IMR-90 (cell line): Measurements from ENCODE around the gene TIAM1.

ENCODE experiments used
- BHLHE40 ChIP-seq: fragments of 150-350 bp; IDR thresholded peaks from 2 replicates; pipeline ENCODE4 v1.6.1; 2016; ENCODE audit warnings: mild to moderate bottlenecking, low read depth, low read length
- CEBPB ChIP-seq: IDR thresholded peaks from 2 replicates; pipeline ENCODE4 v1.6.1; 2012; ENCODE audit warnings: low read depth, low read length, improper control_type of control experiment
- CHD1 ChIP-seq: IDR thresholded peaks from 2 replicates; pipeline ENCODE4 v1.6.1; 2012; ENCODE audit warnings: low read depth, low read length, improper control_type of control experiment
- TF ChIP-seq, protein P1 (sequence below): conservative IDR thresholded peaks from 2 replicates; pipeline ENCODE4 v1.5.1; 2012; ENCODE audit warnings: mild to moderate bottlenecking, low read depth, low read length, improper control_type of control experiment

DNA sequence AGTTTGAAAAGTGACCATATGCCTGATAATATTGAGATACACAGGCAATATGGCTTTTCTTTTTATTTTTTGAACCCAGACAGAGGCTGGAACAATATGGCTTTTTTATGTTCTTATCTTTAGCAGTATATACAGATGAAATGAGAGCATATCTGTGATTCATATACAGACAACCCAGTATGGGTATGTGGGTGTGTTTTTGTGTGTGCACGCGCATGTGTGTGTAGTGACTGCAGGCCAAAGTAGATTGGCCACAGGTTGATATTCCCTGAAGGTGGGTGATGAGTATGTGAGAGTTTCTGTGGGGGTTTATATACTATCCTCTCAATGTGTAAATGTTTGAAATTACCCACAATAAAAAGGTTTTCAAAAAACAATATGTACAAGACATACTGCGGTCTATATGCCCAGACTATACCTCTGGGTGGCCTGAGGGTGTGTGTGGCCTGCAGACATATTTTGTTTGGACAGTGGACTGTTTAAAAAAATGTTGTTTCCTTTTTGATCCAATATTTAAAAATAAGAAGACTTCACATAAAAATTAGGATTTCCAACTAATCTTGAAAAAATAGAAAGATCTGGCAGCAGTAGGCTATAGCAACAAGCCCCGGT lies 26.3 kb upstream of the TIAM1 start:
- TF ChIP-seq, protein P1, sequence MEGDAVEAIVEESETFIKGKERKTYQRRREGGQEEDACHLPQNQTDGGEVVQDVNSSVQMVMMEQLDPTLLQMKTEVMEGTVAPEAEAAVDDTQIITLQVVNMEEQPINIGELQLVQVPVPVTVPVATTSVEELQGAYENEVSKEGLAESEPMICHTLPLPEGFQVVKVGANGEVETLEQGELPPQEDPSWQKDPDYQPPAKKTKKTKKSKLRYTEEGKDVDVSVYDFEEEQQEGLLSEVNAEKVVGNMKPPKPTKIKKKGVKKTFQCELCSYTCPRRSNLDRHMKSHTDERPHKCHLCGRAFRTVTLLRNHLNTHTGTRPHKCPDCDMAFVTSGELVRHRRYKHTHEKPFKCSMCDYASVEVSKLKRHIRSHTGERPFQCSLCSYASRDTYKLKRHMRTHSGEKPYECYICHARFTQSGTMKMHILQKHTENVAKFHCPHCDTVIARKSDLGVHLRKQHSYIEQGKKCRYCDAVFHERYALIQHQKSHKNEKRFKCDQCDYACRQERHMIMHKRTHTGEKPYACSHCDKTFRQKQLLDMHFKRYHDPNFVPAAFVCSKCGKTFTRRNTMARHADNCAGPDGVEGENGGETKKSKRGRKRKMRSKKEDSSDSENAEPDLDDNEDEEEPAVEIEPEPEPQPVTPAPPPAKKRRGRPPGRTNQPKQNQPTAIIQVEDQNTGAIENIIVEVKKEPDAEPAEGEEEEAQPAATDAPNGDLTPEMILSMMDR = no peak
- TF ChIP-seq CEBPB = no peak
- TF ChIP-seq BHLHE40 = no peak
- TF ChIP-seq CHD1 = no peak
